ENCODE data around the gene PIEZO2. TPM values are rescaled to one million over a fixed set of nuclear protein-coding genes. Genes with fewer than 3 reads are reported as not detected.

Gene PIEZO2
- total RNA-seq, 1 donor from 2014 or later: 20.4 TPM

DNA sequence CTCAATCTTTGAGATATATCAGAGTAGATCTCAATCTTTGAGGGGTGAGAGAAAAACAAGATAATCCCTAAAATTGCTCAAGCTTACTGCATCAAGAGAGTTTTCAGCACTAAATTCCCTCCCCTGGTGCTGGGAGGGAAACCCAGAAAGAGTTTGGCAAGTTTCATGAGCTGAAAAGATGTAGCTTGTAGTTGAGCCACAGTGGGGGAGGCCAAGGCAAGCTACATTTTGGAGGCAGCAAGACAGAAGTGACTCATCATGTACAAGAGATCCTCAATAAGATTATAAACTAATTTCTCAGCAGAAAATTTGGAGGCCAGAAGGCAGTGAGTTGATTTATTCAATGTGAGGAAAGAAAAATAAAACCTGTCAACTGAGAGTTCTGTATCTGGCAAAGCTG is 308.2 kb downstream of the PIEZO2 start:
- peak; percentile 46 for ATAC-seq
- H3K27ac ChIP-seq: no peak overlapping the region
- TF ChIP-seq CTCF (IDR thresholded peaks at IDR 0.05): no peak

GRCh38 chr18:10840743-10841142 is 308.6 kb downstream of the PIEZO2 start:
- H3K27ac ChIP-seq: no peak overlapping the region
- TF ChIP-seq CTCF (IDR thresholded peaks at IDR 0.05): no peak
- no peaks in the 10 kb centered on the region for H3K4me1 ChIP-seq
- H3K36me3 ChIP-seq: no peaks in the 10 kb centered on the region
- H3K4me3 ChIP-seq: no peak overlapping the region
- DNase-seq (no peak), ATAC-seq (no peak)
- H3K9me3 ChIP-seq: no peaks in the 10 kb centered on the region
- intact Hi-C loops (cut with DNase I): no loop called here
- H3K27me3 ChIP-seq: no peaks in the 10 kb centered on the region

More for the DNA sequence above, 308.2 kb downstream of the PIEZO2 start:
- intact Hi-C loops (cut with DNase I): no loop called here
- no peak for DNase-seq
- Histone ChIP-seq H3K4me3 (no peak overlapping the region), H3K27me3 (no peaks in the 10 kb centered on the region), H3K36me3 (no peaks in the 10 kb centered on the region), H3K4me1 (no peaks in the 10 kb centered on the region), H3K9me3 (no peaks in the 10 kb centered on the region)

GRCh38 chr18:10839421-10839820 is 309.9 kb downstream of the PIEZO2 start:
- Histone ChIP-seq H3K36me3 (no peaks in the 10 kb centered on the region), H3K4me3 (no peak overlapping the region), H3K4me1 (no peaks in the 10 kb centered on the region), H3K27me3 (no peaks in the 10 kb centered on the region), H3K27ac (no peak overlapping the region), H3K9me3 (no peaks in the 10 kb centered on the region)
- intact Hi-C loops (cut with DNase I): no loop called here
- no peak for TF ChIP-seq CTCF (IDR thresholded peaks at IDR 0.05)
- DNase-seq (no peak), ATAC-seq (no peak)

DNA sequence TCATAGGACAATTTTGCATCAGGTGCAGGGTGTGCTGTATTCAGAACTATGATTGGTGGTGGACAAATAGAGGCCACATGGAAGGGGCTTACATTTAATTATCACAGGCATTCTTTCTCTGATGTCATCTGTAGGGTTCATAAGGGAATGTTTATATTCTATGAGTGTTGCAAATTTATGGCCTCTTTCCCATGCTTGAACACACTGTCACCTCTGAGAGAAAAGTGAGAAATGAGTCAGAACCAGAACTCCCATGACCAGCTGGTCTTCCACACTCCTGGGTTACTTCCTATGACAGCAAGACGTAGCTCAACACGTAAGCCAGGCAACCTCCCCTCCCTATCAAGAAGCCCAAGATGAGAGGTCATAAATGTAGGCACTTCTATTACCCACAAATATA is 310.8 kb downstream of the PIEZO2 start:
- no peak for ATAC-seq
- DNase-seq: no peak
- no peaks in the 10 kb centered on the region for H3K4me1 ChIP-seq
- no peaks in the 10 kb centered on the region for H3K9me3 ChIP-seq
- H3K27ac ChIP-seq: no peak overlapping the region
- no peaks in the 10 kb centered on the region for H3K36me3 ChIP-seq
- intact Hi-C loops (cut with DNase I): no loop called here
- no peak for TF ChIP-seq CTCF (IDR thresholded peaks at IDR 0.05)
- no peak overlapping the region for H3K4me3 ChIP-seq
- no peaks in the 10 kb centered on the region for H3K27me3 ChIP-seq

DNA sequence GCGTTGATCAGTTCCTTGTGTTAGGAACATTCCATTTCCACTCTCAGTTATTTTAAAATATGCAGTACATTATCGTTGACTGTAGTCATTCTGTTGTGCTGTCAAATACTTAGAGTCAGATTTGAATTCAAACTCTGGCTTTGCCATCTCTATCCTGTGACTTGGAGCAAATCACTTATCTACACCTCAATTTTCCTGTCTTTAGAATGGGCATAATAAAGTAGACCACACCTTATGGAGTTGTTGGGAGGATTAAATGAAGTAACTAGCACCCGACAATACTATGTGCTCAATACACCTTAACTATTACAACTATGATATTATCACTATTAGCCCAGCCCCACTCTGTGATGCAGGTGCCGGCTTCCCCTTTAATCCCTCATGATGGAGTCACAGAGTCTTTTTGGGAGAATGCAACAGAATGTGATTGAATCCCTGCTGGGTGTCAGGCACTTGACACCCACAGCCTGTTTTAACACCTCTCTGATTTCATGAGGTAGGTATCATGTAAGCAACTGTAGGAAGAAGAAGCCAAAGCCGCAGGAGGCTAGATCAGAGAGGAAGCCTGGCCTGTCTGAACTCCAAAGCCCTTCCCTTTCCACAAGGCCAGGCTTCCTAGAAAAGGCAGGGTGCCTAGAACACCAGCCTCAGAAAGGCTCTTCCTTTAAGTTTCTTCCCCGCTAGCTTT is 315.1 kb downstream of the PIEZO2 start:
- no peak for DNase-seq
- TF ChIP-seq CTCF (IDR thresholded peaks at IDR 0.05): no peak
- no peak overlapping the region for H3K27ac ChIP-seq
- no peaks in the 10 kb centered on the region for H3K4me1 ChIP-seq
- H3K27me3 ChIP-seq: no peaks in the 10 kb centered on the region
- no peaks in the 10 kb centered on the region for H3K9me3 ChIP-seq
- intact Hi-C loops (cut with DNase I): no loop called here
- ATAC-seq: no peak
- no peaks in the 10 kb centered on the region for H3K36me3 ChIP-seq
- no peak overlapping the region for H3K4me3 ChIP-seq

DNA sequence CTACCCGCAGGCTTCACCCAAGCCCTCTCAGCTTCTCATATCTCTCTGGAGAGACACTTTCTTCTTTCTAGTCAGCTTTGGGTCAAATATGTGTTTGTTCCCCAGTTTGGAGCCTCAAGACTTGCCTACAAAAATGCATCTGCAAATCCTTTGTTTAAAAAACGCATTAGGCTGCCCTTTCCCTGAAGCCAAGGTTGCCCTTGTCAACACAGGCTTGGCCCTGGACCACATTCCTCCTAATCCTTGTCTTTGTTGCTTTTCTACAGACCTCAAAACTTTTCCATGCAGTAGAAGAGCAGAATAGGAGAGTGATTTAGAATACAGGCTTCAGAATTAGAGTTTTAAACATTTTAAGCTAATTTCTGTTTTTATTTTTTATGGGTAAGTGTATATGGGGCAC is 315.7 kb downstream of the PIEZO2 start:
- Histone ChIP-seq H3K4me3 (no peak overlapping the region), H3K27me3 (no peaks in the 10 kb centered on the region), H3K27ac (no peak overlapping the region), H3K4me1 (no peaks in the 10 kb centered on the region), H3K9me3 (no peaks in the 10 kb centered on the region), H3K36me3 (no peaks in the 10 kb centered on the region)
- intact Hi-C loops (cut with DNase I): no loop called here
- no peak for TF ChIP-seq CTCF (IDR thresholded peaks at IDR 0.05)
- no peak for ATAC-seq
- DNase-seq: no peak

Data from upper lobe of right lung (tissue), 1 donor.